ENCODE measurements around the gene C1orf185.

- TF ChIP-seq, protein P1, sequence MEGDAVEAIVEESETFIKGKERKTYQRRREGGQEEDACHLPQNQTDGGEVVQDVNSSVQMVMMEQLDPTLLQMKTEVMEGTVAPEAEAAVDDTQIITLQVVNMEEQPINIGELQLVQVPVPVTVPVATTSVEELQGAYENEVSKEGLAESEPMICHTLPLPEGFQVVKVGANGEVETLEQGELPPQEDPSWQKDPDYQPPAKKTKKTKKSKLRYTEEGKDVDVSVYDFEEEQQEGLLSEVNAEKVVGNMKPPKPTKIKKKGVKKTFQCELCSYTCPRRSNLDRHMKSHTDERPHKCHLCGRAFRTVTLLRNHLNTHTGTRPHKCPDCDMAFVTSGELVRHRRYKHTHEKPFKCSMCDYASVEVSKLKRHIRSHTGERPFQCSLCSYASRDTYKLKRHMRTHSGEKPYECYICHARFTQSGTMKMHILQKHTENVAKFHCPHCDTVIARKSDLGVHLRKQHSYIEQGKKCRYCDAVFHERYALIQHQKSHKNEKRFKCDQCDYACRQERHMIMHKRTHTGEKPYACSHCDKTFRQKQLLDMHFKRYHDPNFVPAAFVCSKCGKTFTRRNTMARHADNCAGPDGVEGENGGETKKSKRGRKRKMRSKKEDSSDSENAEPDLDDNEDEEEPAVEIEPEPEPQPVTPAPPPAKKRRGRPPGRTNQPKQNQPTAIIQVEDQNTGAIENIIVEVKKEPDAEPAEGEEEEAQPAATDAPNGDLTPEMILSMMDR (IDR thresholded peaks at IDR 0.05): no peak
- TF ChIP-seq EP300 (IDR thresholded peaks at IDR 0.05) (no peak), POLR2A (IDR thresholded peaks at IDR 0.05) (no peak)
Measured at GRCh38 chr1:51131185-51131584, 29.2 kb downstream of the C1orf185 start.

Measured in tibial nerve (tissue), 4 donors.